SK-N-SH treated with all-trans-retinoic acid at 6 μM for 48 hours (cell line): Measurements from ENCODE around the gene TMCC3.
"Not testable (repeated sequence)": the region's sequence is repeated elsewhere in the genome, so short reads cannot be mapped to it uniquely, and the experiment has no call there.

ENCODE experiments used
- ATAC-seq: fragments of 200-7000 bp; cut with Tn5 transposase; 3 replicates; pipeline ENCODE4 v1.9.1; 2020; ENCODE audit warnings: mild to moderate bottlenecking, moderate library complexity
- ARNTL ChIP-seq: fragments of 450-650 bp; formaldehyde crosslinking; IDR thresholded peaks from 2 replicates; pipeline ENCODE4 v1.5.0; 2020; ENCODE audit warnings: low read depth, mild to moderate bottlenecking, moderate library complexity, borderline replicate concordance
- CREB5 ChIP-seq: fragments of 250-450 bp; sonication (Bioruptor Pico); IDR thresholded peaks from 2 replicates; pipeline ENCODE4 v1.5.1; 2020; ENCODE audit warnings: low read depth, mild to moderate bottlenecking, moderate library complexity
- CSDC2 ChIP-seq: fragments of 250-450 bp; sonication (Bioruptor Pico); IDR thresholded peaks from 2 replicates; pipeline ENCODE4 v1.5.0; 2020; ENCODE audit warnings: mild to moderate bottlenecking, moderate library complexity
- ESRRG ChIP-seq: fragments of 250-450 bp; sonication (Bioruptor Pico); IDR thresholded peaks from 2 replicates; pipeline ENCODE4 v1.6.1; 2021; ENCODE audit warnings: mild to moderate bottlenecking
- ISL1 ChIP-seq: fragments of 250-450 bp; sonication (Bioruptor Pico); IDR thresholded peaks from 2 replicates; pipeline ENCODE4 v2.1.2; 2022; ENCODE audit warnings: mild to moderate bottlenecking, moderate library complexity
- PATZ1 ChIP-seq: fragments of 250-450 bp; sonication (Bioruptor Pico); IDR thresholded peaks from 2 replicates; pipeline ENCODE4 v1.8.0; 2020; ENCODE audit warnings: mild to moderate bottlenecking, moderate library complexity, borderline replicate concordance
- POU6F1 ChIP-seq: fragments of 250-450 bp; sonication (Bioruptor Pico); IDR thresholded peaks from 2 replicates; pipeline ENCODE4 v1.8.0; 2021; ENCODE audit warnings: low read depth, mild to moderate bottlenecking, moderate library complexity, borderline replicate concordance
- PPARA ChIP-seq: fragments of 250-450 bp; sonication (Bioruptor Pico); IDR thresholded peaks from 2 replicates; pipeline ENCODE4 v1.5.0; 2020; ENCODE audit warnings: mild to moderate bottlenecking, borderline replicate concordance
- RARB ChIP-seq: fragments of 250-450 bp; sonication (Bioruptor Pico); IDR thresholded peaks from 2 replicates; pipeline ENCODE4 v1.8.0; 2021; ENCODE audit warnings: mild to moderate bottlenecking, moderate library complexity
- SNAI2 ChIP-seq: fragments of 250-450 bp; sonication (Bioruptor Pico); IDR thresholded peaks from 2 replicates; pipeline ENCODE4 v1.5.0; 2020; ENCODE audit warnings: mild to moderate bottlenecking, moderate library complexity
- TCF4 ChIP-seq: fragments of 250-450 bp; sonication (Bioruptor Pico); IDR thresholded peaks from 2 replicates; pipeline ENCODE4 v1.8.0; 2021; ENCODE audit warnings: mild to moderate bottlenecking, moderate library complexity, borderline replicate concordance
- TOX ChIP-seq: fragments of 250-450 bp; sonication (Bioruptor Pico); IDR thresholded peaks from 2 replicates; pipeline ENCODE4 v1.8.0; 2021; ENCODE audit warnings: mild to moderate bottlenecking, moderate library complexity, borderline replicate concordance
- TSHZ2 ChIP-seq: fragments of 250-450 bp; sonication (Bioruptor Pico); IDR thresholded peaks from 2 replicates; pipeline ENCODE4 v1.5.0; 2020; ENCODE audit warnings: mild to moderate bottlenecking, moderate library complexity
- ZC3H10 ChIP-seq: fragments of 250-450 bp; sonication (Bioruptor Pico); IDR thresholded peaks from 2 replicates; pipeline ENCODE4 v1.5.1; 2021; ENCODE audit warnings: mild to moderate bottlenecking, moderate library complexity
- ZFP3 ChIP-seq: fragments of 250-450 bp; sonication (Bioruptor Pico); IDR thresholded peaks from 2 replicates; pipeline ENCODE4 v1.5.0; 2020; ENCODE audit warnings: mild to moderate bottlenecking, moderate library complexity
- ZFP30 ChIP-seq: fragments of 450-650 bp; formaldehyde crosslinking; IDR thresholded peaks from 2 replicates; pipeline ENCODE4 v1.5.0; 2022; ENCODE audit warnings: mild to moderate bottlenecking, moderate library complexity
- ZNF565 ChIP-seq: fragments of 450-650 bp; formaldehyde crosslinking; conservative IDR thresholded peaks from 2 replicates; pipeline ENCODE4 v1.5.0; 2020; ENCODE audit warnings: low read depth, mild to moderate bottlenecking, moderate library complexity
- ZNF70 ChIP-seq: fragments of 450-650 bp; formaldehyde crosslinking; IDR thresholded peaks from 2 replicates; pipeline ENCODE4 v1.5.0; 2020; ENCODE audit warnings: mild to moderate bottlenecking, moderate library complexity
- ZNF8 ChIP-seq: fragments of 450-650 bp; formaldehyde crosslinking; IDR thresholded peaks from 2 replicates; pipeline ENCODE4 v1.5.0; 2020; ENCODE audit warnings: mild to moderate bottlenecking, moderate library complexity

Gene TMCC3

GRCh38 chr12:94553130-94553519 is 97.2 kb downstream of the TMCC3 start:
- ATAC-seq, result no peak
- TF ChIP-seq SNAI2 (CRISPR knock-in tag) (no peak), TSHZ2 (CRISPR knock-in tag) (no peak), ZFP3 (CRISPR knock-in tag) (no peak), ZNF8 (CRISPR knock-in tag) (no peak), ZNF70 (CRISPR knock-in tag) (no peak), TCF4 (no peak), PPARA (CRISPR knock-in tag) (no peak), ZNF565 (CRISPR knock-in tag) (no peak), CSDC2 (CRISPR knock-in tag) (no peak), ESRRG (CRISPR knock-in tag) (no peak), ISL1 (CRISPR knock-in tag) (no peak), PATZ1 (CRISPR knock-in tag) (no peak), CREB5 (CRISPR knock-in tag) (no peak), ZC3H10 (CRISPR knock-in tag) (no peak)

- no peak for TF ChIP-seq TOX (CRISPR knock-in tag)
- TF ChIP-seq ZNF565 (CRISPR knock-in tag), result no peak
- no peak for TF ChIP-seq ZFP30 (CRISPR knock-in tag)
- TF ChIP-seq ZC3H10 (CRISPR knock-in tag), result no peak
- no peak for TF ChIP-seq ZNF8 (CRISPR knock-in tag)
- TF ChIP-seq ISL1 (CRISPR knock-in tag), result no peak
- no peak for TF ChIP-seq RARB (CRISPR knock-in tag)
- TF ChIP-seq PPARA (CRISPR knock-in tag), result no peak
- TF ChIP-seq TCF4, result no peak
- TF ChIP-seq ARNTL (CRISPR knock-in tag), result no peak
- no peak for ATAC-seq
These were observed 98.5 kb downstream of the TMCC3 start for GRCh38 chr12:94551810-94552209.

- TF ChIP-seq TOX (CRISPR knock-in tag), result no peak
- TF ChIP-seq POU6F1 (CRISPR knock-in tag), result no peak
- no peak for TF ChIP-seq ARNTL (CRISPR knock-in tag)
- no peak for TF ChIP-seq PATZ1 (CRISPR knock-in tag)
- TF ChIP-seq, all 23 proteins: peak for 0
- ATAC-seq, result no peak
These were observed 99.4 kb downstream of the TMCC3 start for GRCh38 chr12:94550964-94551363.

GRCh38 chr12:94548833-94549232 is 101.5 kb downstream of the TMCC3 start:
- not testable (repeated sequence) for ATAC-seq
